ENCODE results near the gene MYO1H.
A peak's percentile ranks its signal among the peaks of the same experiment; 100 is the strongest.
"Not testable (repeated sequence)": the region's sequence is repeated elsewhere in the genome, so short reads cannot be mapped to it uniquely, and the experiment has no call there.

Gene MYO1H

DNA sequence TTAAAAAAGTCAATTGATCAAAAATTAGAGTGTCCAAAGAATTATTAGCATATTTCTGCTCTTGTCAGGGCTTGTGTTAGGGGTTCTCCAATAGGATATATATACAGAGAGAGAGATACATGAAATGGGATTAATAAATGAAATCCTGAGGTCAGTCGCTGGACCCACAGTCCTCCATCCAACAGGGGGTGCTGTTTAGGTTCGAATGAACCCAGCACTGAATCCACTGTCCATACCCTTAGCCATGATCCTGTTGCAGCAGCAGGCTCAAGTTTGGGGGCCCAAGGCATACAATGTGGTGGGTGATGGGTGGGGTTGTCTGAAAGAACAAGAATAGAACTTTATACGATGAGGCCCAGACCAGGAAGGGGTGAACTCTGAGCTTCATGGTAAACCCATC lies 780 bp upstream of the MYO1H start:
- peak; percentile 15 for DNase-seq (ENCODE audit: low read depth, low spot score)

GRCh38 chr12:109352184-109352583 lies 4.5 kb downstream of the MYO1H start:
- DNase-seq (ENCODE audit: low read depth, low spot score): no peak

- no peak for DNase-seq (ENCODE audit: low read depth, low spot score)
Measured at GRCh38 chr12:109356577-109356976, 8.9 kb downstream of the MYO1H start.

DNA sequence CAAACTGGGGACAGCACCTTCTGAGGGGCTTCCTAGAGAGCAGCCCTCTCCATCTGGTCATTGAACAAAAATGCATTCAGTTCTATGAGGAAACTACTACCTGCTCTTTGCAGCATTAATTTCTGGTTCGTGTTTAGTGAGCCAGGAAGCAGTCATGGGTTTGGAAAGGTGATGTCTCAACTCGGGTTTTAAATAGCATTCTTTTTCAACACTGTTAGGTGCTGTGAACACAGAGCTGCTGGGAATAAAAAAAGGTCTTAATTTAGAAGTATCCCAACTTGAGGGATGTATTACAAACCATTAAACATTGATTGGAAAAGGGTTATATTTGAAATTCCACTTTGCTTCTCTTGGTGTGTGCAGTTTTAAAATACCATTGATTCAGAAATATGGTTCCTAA lies 9.3 kb downstream of the MYO1H start:
- no peak for DNase-seq (ENCODE audit: low read depth, low spot score)

DNA sequence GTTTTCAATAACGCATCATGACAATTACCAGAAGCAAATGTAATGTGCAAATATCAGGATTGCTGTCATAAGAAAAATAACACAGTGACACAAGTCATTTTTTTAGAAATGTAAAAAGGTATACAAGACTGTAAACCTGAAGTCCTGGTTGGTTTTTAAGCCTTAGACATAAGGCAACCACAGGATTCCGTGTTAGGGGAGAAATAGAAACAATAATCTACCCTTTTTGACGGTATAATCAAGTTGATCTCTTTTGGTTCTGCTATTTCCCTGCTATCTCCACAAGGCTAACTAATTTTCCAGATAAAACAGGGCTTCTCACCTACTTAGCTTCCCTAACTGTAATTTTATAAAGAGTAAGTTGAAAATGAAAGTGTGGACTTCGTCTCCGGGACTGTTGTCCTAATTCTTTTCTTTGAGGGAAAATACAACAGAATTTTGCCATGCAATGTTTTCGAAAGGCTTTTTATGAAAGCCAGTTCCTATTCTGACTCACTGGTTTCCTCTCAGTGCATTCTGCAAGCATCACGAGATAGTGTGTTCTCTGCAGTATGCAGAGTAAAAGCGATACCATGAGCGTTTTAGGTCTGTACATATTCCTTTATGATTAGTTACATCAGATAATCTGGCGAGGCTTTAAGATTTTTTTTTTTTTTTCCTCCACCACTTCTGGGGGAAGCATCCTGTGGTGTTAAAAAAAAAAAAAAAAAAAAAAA lies 10.6 kb downstream of the MYO1H start:
- no peak for DNase-seq (ENCODE audit: low read depth, low spot score)

DNA sequence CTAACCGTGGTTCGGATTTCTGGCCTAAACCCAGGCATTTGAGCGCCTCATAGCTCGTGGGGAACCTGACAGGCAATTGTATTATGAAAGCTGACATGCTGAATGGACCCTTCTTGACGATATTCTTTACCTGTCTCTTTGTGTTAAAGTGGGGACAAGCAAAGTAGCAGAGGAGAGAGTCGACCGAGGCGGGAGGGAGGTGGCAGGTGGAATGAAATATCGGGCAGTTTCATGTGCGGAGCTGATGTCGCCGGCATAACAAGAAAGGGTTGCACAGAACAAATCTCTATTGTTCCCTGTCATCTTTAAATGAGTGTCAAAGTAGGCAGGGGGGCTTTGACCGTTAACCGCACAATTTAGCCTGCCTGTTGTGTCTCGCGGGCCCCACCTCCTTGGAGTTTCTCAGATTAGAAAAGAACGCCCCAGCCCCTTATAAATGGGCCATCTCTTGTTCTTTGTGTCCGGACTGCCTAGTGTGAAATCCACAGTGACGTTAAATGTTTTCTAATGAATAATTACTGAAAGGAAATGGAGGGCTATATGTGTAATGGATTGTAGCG lies 11.5 kb downstream of the MYO1H start:
- DNase-seq (ENCODE audit: low read depth, low spot score): no peak

DNA sequence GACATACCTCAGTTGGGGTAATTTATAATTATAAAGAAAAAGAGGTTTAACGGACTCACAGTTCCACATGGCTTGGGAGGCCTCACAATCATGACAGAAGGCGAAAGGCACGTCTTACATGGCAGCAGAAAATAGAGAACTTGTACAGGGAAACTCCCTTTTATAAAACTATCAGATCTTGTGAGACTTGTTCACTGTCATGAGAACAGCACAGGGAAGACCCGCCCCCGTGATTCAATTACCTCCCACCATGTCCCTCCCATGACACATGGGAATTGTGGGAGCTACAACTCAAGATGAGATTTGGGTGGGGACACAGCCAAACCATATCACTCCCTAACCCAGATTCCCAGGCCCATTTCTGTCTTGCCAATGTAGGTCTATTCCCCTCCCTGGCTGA lies 22.1 kb downstream of the MYO1H start:
- no peak for DNase-seq (ENCODE audit: low read depth, low spot score)

DNA sequence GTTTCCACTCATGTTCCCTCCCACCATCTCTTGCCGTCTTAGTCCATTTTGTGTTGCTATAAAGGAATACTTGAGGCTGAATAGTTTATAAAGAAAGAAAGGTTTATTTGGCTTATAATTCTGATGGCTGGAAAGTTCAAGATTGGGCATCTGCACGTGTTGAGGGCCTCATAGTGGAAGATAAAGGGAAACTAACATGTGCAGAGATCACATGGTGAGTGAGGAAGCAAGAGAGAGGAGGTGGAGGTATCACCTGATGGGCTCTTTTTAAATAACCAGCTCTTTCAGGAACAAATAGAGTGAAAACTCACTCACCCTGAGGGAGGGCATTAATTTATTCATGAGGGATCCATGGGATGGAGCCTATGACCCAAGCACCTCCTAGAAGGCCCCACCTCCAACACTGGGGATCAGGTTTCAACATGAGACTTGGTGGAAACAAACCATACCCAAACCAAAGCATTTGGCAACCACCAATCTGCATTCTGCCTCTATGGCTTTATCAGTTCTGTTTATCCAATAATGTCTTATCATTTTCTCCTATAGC lies 29.5 kb downstream of the MYO1H start:
- DNase-seq (ENCODE audit: low read depth, low spot score): peak; percentile 52

DNA sequence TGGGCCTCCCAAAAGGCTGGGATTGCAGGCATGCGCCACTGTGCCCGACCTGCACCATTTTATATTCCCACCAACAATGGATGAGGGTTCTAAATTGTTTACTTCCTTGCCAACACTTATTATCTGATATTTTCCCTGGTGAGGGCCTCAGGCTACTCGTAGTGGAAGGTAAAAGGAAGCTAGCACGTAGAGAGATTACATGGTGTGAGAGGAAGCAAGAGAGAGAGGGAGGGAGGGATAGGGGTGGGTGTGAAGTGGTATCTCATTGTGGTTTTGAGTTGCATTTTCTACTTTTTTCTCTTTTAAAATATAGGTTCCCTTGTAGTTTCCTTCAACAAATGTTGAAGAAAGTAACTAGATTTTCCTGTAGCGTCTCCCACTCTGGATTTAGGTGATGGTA lies 30.9 kb downstream of the MYO1H start:
- no peak for DNase-seq (ENCODE audit: low read depth, low spot score)

GRCh38 chr12:109382031-109382430 lies 34.3 kb downstream of the MYO1H start:
- DNase-seq (ENCODE audit: low read depth, low spot score): no peak

DNA sequence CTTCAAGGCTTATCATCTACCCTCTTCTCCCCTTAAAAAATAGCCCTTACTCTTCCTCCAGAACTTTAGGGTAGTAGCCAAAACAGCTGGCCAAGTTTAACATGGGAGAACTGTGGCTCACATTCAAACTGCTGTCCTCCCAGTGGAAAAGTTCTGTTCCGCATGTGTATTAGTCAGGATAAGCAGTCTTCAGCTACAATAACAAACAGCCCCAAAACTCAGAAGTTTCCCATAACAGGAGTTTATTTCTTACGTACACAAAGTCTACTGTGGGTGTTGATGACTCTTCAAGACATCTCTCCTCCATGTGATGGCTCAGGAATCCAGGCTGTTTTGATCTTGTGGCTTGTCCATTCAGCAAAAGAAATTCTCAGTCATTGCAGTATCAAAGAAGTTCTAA lies 35.5 kb downstream of the MYO1H start:
- no peak for DNase-seq (ENCODE audit: low read depth, low spot score)

- no peak for DNase-seq (ENCODE audit: low read depth, low spot score)
Measured at GRCh38 chr12:109385339-109386058, 37.8 kb downstream of the MYO1H start.

GRCh38 chr12:109386059-109386433 lies 38.3 kb downstream of the MYO1H start:
- DNase-seq (ENCODE audit: low read depth, low spot score): no peak

DNA sequence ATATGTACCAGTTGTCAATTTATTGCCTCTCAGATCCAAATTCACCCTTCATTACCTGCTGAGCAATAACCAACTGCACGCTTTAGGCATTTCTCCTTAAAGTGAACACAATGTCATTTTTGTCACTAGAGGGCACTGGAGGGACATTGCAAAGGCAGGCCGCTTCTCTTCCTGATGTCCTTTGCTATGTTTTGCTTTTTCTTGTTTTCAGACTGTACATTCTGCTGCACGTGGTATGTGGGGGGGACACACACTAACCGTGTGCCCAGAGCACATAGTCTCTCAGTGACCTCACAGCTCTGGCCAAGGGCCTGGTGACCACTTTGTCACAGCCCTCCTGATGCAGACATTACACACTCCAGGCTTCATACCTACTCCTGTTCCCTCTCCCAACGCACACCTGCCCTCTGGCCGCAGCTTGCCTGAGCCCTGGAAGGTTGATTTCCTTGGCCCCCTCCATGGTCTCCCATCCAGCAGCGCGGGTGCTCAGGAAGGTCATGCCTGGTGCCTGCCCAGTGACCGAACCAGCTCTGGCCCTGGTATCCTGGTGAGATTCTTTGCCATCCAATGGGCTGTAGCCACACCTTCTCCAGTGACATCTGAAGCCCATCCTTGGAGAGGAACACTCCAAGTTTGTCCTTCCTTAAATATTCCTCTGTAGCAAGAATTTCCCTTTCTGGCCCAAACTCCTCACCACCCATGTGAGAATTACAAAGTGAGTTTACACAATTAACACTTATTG lies 39.9 kb downstream of the MYO1H start:
- DNase-seq (ENCODE audit: low read depth, low spot score): no peak

DNA sequence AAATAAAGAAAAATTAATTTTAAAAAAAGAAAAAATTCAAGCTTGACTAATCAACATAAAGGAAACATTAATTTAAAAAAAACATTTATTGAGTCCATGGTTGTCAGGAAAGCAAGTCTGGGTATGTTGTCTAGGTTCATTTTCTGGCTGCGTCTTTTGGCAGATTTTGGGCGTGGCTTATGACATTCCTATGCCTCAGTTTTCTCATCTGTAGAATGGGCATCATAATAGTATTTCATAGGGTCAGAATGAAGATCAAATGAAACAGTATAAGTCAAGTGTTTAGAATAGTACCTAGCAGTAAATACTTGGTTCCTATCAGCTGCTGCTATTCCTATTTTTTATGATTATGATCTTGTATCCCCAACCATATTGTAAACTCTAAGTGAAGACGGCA lies 40.5 kb downstream of the MYO1H start:
- DNase-seq (ENCODE audit: low read depth, low spot score): no peak

DNA sequence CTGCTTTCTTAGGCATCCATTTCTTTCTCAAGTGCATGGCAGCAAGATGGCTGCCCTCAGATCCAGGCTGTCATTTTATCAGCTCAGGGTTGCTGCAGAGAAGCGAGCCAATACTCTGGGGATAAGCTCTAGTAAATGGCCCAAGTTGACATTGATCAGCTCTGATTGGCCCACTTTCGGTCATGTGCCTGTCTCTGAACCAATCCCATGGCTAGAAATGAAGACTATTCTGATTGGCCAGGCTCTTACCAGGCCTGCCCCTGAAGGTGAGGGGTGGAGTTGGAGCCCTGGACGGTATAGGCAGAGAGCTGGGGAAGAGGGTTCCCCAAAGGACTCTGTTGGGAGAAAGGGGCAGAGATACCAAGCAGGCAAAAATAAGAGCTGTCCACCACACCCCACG lies 41.4 kb downstream of the MYO1H start:
- DNase-seq (ENCODE audit: low read depth, low spot score): no peak

DNA sequence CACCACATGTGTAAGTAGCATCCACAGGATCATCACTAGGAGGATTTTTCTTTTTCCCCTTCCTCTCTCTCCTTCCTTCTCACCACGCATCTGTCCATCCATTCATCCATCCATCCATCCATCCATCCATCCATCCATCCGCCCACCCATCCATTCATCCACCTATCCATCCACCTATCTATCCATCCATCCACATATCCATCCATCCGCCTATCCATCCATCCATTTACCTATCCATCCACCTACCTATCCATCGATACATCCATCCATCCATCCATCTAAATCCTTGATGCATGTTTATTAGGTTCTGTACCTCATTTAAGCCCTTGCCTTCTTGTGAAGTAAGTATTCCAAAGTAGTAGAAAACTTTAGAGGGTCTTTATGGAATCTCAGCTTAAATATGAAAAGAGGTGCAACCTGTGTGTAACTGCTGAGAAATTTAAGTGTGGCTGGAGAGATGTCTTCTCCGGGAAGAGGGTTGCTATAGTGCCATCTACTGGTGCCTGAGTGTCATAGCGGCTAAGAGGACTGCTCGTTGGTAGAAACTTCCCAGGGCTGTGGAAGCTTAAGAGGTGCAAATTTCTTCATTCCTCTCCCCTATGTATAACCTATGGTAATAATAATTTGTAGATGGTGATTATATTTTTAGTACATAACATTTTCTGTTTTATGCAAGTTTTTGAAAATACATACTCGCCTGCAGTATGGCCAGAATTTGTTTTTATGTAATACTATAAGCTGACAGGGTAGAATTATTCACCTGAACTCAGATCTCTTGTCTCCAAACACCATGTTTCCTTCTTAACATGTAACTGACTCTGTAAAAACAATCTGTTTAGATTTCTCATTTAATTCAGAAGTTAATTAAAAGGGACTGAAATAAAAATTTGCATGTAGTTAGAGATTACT lies 46.0 kb downstream of the MYO1H start:
- DNase-seq (ENCODE audit: low read depth, low spot score): peak; percentile 17

GRCh38 chr12:109394891-109395290 lies 47.2 kb downstream of the MYO1H start:
- no peak for DNase-seq (ENCODE audit: low read depth, low spot score)

- not testable (repeated sequence) for DNase-seq (ENCODE audit: low read depth, low spot score)
Measured at GRCh38 chr12:109404841-109405240, 57.1 kb downstream of the MYO1H start.

- DNase-seq (ENCODE audit: low read depth, low spot score): not testable (repeated sequence)
Measured at GRCh38 chr12:109406147-109406546, 58.4 kb downstream of the MYO1H start.

GRCh38 chr12:109418848-109419480 lies 71.3 kb downstream of the MYO1H start:
- no peak for DNase-seq (ENCODE audit: low read depth, low spot score)
